NCI-H82 treated with DMSO at 0.1 percent for 48 hours (cell line): ENCODE measurements around the gene PRRT2.

Experiments used
- DNase-seq: peaks from one replicate; lab custom pipeline; 2025; ENCODE audit not compliant: unreplicated experiment; lab: John Stamatoyannopoulos, UW

The PRRT2 gene

GRCh38 chr16:29811170-29811895, 660 bp upstream of the PRRT2 start:
- DNase-seq: peak; percentile 87

- DNase-seq: no peak
Measured at GRCh38 chr16:29812754-29813643, 1.0 kb downstream of the PRRT2 start.

GRCh38 chr16:29813644-29814562, 1.9 kb downstream of the PRRT2 start:
- no peak for DNase-seq

GRCh38 chr16:29814592-29814991, 2.6 kb downstream of the PRRT2 start:
- no peak for DNase-seq

- DNase-seq: no peak
Measured at GRCh38 chr16:29815032-29815721, 3.2 kb downstream of the PRRT2 start.

GRCh38 chr16:29815793-29816693, 4.0 kb downstream of the PRRT2 start, which contains the start of gene PAGR1:
Gene PAGR1 (plus strand): TSS chr16:29816152. CDS start chr16:29816526, 374 bp downstream.
- peak; percentile 95 for DNase-seq

- no peak for DNase-seq
Measured at GRCh38 chr16:29816694-29817441, 4.9 kb downstream of the PRRT2 start.

GRCh38 chr16:29818082-29818481, 6.1 kb downstream of the PRRT2 start:
- no peak for DNase-seq

GRCh38 chr16:29819506-29819905, 7.5 kb downstream of the PRRT2 start:
- DNase-seq: no peak

- DNase-seq: no peak
Measured at GRCh38 chr16:29820271-29820701, 8.3 kb downstream of the PRRT2 start, which contains the start of gene MVP. Gene MVP (plus strand): TSS chr16:29820462. CDS start chr16:29830550, 10,088 bp downstream.

- DNase-seq: no peak
Measured at GRCh38 chr16:29820730-29821642, 9.0 kb downstream of the PRRT2 start.

GRCh38 chr16:29821643-29822115, 9.7 kb downstream of the PRRT2 start:
- DNase-seq: no peak

- DNase-seq: no peak
Measured at GRCh38 chr16:29824589-29825144, 12.7 kb downstream of the PRRT2 start.

GRCh38 chr16:29825145-29826044, 13.4 kb downstream of the PRRT2 start:
- peak; percentile 91 for DNase-seq

GRCh38 chr16:29826342-29826695, 14.3 kb downstream of the PRRT2 start:
- no peak for DNase-seq

- DNase-seq: no peak
Measured at GRCh38 chr16:29830774-29831173, 18.8 kb downstream of the PRRT2 start.
